Activated CD4-positive, alpha-beta T cell treated with anti-CD3 and anti-CD28 coated beads for 24 hours (primary cell): ENCODE data around the gene SLC26A11.
"Not testable (repeated sequence)": the region's sequence is repeated elsewhere in the genome, so short reads cannot be mapped to it uniquely, and the experiment has no call there.

Source experiments
- DNase-seq, 2 donors: peaks; one replicate each; pipeline ENCODE4 v3.0.0-alpha.2; 2020; ENCODE audit warnings: low read depth in 2 of 2

The SLC26A11 gene

GRCh38 chr17:80281516-80281915 is 61.3 kb downstream of the SLC26A11 start:
- no peak for DNase-seq

DNA sequence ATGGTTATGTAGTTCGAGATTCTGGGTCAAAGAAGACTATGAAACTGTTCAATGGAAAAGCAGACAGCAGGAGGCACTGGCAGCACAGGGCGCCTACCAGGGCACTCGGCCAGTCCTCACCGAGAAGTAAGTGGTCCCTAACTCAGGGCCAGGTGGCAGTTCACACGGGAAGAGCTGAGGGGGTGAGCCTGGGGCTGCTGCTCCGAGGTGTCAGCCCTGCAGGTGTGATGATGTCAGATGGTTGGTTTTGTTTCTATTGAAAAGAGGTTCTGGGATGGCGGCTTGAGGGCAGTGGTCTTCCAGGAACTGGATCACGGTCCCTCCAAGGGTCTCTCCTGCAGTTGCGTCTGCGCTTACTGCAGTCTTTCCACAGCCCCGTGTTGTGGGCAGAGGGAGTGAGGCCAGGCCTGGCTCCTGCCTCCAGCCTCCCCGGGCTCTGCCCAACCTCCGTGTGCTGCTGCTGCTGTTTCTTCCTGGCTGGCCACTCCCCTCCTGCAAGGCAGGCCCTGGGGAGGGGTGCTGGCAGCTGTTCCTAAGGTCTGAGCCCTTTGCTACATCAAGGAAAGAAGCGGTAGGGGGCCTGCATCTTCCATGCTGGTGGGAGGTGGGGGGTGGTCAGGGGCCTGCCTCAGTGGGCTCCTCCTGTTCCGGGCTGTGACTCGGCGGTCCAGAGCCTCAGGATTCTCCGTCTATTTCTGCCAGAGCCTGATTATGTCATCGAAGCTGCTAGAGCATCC is 63.1 kb downstream of the SLC26A11 start:
- no peak for DNase-seq

DNA sequence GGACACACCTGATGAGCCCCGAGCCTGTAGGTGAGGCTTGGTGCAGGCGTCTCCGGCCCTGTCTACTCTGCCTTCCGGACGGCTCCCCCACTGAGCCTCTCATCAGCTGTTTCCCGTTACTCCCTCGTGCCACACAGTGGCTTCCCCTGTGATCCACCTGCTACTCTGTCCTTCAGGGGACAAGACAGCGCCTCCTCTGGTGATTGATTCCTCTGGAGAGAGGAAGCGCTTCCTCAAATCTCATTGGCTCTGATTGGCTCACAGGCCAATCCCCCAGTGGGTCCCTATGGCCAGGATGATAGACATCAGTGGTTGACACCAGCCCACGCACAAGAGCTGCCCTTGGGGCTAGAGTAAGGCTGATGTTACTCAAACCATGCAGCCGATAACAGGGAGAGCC is 64.4 kb downstream of the SLC26A11 start:
- no peak for DNase-seq

DNA sequence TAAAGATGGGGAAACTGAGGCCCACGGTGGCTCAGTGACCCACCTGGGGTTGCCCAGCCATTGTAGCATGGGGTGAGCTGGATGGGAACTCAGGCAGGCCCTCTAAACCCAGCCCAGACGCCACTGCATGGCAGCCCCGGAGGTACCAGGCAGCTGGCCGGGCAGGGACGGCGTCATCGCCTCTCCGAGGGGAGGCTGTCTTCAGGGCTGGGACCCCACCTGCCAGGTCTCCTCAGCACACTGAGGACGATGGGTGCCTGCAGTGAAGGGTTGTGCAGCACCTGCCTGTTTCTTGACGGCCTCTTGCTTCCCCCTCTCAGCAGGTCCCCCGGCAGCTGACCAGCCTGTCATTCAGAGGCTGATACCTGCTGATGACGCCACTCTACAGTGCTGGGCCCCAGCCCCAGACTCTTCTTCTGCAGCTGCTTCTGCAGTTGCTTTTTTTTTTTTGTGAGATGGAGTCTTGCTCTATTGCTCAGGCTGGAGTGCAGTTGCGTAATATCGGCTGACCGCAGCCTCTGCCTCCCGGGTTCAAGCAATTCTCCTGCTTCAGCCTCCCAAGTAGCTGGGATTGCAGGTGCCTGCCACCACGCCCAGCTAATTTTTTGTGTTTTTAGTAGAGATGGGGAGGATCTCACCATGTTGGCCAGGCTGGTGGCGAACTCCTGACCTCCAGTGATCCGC is 65.2 kb downstream of the SLC26A11 start:
- DNase-seq = no peak

GRCh38 chr17:80286638-80286960 is 66.4 kb downstream of the SLC26A11 start:
- DNase-seq = no peak

DNA sequence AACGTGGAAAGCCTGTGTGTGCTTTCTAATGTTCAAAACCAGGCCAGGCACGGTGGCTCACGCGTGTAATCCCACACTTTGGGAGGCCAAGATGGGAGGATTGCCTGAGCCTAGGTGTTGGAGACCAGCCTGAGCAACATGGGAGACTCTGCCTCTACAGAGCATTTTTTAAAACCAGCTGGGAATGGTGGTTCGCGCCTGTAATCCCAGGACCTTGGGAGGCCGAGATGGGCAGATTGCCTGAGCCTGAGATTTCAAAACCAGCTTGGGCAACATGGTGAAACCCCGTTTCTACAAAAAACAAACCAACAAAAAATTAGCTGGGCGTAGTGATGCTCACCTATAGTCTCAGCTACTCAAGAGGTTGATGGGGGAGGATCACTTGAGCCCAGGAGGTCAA is 66.8 kb downstream of the SLC26A11 start:
- DNase-seq = no peak

DNA sequence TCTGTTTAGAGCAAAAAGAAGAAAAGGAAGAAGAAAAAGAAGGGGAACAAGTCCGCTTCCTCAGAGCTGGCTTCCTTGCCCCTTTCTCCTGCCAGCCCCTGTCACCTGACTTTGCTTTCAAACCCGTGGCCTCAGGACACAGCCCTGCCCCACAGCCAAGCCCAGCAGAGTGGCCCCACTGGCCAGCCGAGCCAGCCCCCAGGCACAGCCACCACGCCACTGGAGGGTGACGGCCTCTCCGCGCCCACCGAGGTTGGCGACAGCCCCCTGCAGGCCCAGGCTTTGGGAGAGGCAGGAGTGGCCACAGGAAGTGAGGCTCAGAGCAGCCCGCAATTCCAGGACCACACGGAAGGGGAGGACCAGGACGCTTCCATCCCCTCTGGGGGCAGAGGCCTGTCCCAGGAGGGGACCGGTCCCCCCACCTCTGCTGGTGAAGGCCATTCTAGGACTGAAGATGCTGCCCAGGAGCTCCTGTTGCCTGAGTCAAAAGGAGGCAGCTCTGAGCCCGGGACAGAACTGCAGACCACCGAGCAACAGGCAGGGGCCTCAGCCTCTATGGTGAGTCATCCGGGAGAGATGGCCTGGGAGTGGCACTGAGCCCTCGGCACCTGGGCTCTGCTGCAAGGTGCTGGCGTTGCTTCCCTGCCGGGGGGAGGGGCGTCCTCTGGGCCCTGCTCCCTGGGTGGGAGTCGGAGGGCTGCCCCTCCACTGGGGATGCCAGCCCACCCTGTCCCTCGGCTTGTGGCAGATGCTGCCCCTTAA is 67.8 kb downstream of the SLC26A11 start:
- DNase-seq = no peak

DNA sequence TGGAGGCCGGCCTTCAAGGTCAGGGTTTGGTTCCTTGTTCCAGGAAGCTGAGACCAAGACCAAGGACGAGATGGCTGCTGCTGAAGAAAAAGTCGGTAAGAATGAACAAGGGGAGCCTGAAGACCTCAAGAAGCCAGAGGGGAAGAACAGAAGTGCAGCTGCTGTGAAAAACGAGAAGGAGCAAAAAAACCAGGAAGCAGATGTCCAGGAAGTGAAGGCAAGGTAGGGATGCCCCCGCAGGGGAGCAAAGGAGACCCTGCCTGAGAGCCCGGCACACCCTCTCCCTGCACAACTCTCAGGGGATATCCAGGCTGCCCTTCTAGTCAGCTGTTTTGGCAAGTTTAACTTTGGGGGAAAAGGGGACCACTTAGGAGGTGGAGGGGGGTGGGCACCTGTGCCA is 69.4 kb downstream of the SLC26A11 start:
- DNase-seq = no peak

- DNase-seq = no peak
Measured at GRCh38 chr17:80290156-80290555, 69.9 kb downstream of the SLC26A11 start.

GRCh38 chr17:80291260-80291659 is 71.0 kb downstream of the SLC26A11 start:
- DNase-seq = no peak

DNA sequence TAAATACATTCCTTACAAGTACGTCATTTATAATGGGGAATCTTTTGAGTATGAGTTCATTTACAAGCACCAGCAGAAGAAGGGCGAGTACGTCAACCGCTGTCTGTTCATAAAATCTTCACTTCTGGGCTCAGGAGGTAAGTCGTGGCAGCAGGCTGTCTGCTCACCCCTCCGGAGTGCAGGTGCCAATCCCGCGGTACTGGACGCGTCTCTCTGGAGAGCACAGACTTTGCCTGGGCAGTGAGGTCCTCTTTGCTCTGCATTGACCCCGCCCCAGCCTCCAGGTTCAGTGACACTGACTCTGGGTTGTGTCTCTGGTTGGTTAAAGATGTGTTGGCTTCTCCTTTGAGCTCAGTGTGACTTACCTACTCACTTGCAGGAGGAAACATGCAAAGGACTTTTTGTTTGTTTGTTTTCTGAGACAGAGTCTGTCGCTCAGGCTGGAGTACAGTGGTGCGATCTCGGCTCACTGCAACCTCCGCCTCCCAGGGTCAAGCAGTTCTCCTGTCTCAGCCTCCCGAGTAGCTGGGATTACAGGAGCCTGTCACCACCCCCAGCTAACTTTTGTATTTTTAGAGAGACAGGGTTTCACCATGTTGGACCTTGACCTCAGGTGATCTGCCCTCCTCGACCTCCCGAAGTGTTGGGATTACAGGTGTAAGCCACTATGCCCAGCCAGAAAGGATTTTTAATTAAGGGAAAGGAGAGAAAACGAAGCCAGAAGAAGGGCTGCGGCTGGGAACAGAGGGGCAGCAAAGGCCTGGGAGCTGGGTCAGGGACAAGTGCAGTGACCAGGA is 71.7 kb downstream of the SLC26A11 start:
- no peak for DNase-seq

DNA sequence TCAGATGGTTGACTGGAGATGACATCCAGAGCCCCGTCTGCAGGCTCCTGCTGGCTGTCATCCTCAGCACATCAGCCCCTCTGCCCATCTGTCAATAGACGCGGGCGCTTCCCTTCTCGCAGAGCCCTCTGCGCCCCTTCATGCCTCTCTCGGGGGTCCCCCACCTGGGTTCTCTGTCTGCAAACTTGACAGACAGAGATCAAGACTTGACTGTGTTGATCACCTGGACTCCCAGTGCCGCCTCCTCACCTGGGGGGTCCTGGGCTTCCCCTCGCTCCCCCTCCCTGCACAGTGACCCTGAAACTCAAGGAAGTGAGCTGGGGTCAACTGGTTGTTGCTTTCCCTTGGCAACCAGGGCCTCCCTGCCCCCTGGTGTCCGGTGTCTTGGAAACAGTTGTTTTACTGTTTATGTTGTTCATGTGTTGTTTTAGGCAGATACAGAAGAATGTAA is 72.3 kb downstream of the SLC26A11 start:
- no peak for DNase-seq

DNA sequence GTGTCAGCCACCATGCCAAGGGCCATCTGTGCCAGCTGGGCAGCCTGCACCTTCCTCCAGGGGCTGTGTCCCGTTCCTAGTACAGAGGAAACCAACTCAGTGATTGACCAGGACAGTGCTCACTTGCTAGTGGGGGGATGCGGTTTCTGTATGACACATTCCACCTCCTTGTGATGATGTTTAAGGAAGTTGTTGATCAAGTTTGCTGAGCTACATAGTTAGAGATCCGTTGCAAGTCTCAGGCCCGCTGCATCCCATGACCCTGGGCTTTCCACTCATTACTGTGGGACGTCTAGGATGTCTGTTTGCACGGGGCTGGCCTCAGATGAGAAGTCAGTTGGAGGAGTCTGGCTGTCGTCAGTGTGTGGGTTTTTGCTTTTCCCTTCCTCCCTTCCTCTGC is 74.0 kb downstream of the SLC26A11 start:
- no peak for DNase-seq

- no peak for DNase-seq
Measured at GRCh38 chr17:80294653-80295052, 74.4 kb downstream of the SLC26A11 start.

GRCh38 chr17:80295146-80295545 is 74.9 kb downstream of the SLC26A11 start:
- no peak for DNase-seq

DNA sequence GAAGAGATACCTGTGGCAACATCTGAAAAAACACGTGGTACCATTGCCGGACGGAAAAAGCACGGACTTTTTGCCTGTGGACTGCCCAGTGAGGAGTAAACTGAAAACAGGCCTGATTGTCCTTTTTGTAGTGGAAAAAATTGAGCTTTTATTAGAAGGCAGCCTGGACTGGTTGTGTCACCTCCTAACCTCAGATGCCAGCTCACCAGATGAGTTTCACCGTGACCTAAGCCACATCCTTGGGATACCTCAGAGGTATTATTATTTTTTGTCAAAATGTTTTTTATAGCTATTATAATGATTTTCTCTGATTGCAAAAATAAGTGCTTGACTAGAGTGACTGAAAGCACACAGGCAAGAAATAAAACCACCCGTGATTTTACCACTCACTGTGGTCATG is 75.3 kb downstream of the SLC26A11 start:
- no peak for DNase-seq

DNA sequence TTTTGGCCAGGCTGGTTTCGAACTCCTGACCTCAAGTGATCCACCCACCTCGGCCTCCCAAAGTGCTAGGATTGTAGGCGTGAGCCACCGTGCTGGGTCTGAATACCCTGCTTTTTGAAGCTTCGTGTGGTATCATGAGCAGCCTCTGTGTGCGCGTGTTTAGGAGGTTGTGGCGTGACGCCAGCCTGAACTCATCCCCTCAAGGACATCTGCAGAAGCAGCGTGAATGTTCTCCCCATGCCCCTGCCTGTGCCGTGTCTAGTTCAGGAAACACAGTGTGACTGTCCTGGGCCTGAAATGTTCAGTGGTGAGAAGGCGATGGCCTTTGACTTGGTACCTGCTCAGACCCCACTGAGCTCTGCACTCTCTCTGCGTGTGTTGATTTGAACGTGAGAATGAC is 76.0 kb downstream of the SLC26A11 start:
- no peak for DNase-seq

DNA sequence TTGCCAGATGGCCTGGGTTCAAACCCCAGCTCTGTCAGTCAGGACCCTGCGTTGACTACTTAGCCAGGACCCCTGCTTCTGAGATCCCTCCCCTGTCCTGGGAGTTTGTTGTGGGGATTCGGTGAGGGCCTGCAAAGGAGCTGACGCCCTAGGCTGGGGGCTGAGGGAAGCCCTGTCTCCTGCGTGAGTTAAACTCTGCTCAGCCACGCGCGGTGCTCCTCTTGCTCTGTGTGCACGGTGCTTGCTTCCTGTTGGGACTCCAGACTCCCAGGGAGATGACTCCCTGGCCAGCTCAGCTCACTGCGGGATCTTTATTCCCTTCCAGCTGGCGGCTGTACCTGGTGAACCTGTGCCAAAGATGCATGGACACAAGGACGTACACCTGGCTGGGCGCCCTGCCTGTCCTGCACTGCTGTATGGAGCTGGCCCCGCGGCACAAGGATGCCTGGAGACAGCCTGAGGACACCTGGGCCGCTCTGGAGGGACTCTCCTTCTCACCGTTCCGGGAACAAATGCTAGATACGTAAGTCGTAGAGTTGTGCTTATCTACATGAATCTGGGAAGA is 77.9 kb downstream of the SLC26A11 start:
- DNase-seq = no peak

DNA sequence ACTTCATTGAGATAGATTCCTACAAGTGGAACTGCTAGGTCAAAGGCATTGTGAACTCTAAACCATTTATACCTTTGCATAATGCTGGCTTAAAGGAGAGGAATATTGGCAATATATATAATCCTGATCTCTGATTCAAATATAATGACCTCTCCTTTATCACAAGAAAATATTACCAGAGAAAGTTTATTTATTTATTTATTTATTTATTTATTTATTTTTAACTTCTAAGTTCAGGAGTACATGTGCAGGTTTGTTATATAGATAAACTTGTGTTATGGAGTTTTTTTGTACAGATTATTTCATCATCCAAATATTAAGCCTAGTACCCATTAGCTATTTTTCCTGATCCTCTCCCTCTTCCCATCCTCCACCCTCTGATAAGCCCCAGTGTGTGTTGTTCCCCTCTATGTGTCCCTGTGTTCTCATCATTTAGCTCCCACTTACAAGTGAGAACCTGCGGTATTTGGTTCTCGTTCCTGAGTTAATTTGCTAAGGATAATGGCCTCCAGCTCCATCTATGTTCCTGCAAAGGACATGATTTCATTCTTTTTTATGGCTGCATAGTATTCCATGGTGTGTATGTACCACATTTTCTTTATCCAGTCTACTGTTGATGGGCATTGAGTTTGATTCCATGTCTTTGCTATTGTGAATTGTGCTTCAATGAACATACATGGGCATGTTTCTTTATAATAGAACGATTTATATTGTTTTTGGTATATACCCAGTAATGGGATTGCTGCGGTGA is 79.3 kb downstream of the SLC26A11 start:
- not testable (repeated sequence) for DNase-seq

GRCh38 chr17:80300756-80301155 is 80.5 kb downstream of the SLC26A11 start:
- not testable (repeated sequence) for DNase-seq
